ENCODE results near the gene PDE4D. TPM values are rescaled to one million over a fixed set of nuclear protein-coding genes. Genes with fewer than 3 reads are reported as not detected.

Gene PDE4D
- total and polyA plus RNA-seq, 3 donors from 2014 or later = 7.8 to 13.9 (median 8.7) TPM

DNA sequence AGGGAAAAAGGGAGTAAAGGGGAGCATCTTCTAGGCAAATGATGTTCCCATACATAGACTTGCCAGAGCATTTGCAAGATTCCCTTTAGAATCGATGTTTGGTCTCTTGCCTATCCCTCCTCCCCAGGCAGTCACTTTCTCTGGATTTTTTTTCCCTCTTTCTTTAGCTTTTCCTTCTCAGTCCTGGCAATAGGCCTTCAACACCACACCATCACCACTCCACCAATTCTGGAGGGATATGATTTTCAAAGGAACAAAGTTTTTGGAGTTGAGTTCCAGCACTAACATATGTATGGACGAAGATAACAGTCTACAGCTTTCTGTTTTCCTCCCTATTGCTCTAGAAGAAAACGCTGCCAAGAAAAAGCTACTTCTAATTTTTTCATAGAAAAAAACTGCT is 377.4 kb downstream of the PDE4D start:
- Histone ChIP-seq H3K9me3 (no peaks in the 10 kb centered on the region), H3K27ac (no peak overlapping the region), H3K4me1 (no peaks in the 10 kb centered on the region), H3K36me3 (ENCODE audit: low read depth, missing control alignments) (no peaks in the 10 kb centered on the region), H3K27me3 (no peaks in the 10 kb centered on the region), H3K4me3 (no peak overlapping the region)
- TF ChIP-seq POLR2A (IDR thresholded peaks at IDR 0.05) = no peak
- TF ChIP-seq, protein P1, sequence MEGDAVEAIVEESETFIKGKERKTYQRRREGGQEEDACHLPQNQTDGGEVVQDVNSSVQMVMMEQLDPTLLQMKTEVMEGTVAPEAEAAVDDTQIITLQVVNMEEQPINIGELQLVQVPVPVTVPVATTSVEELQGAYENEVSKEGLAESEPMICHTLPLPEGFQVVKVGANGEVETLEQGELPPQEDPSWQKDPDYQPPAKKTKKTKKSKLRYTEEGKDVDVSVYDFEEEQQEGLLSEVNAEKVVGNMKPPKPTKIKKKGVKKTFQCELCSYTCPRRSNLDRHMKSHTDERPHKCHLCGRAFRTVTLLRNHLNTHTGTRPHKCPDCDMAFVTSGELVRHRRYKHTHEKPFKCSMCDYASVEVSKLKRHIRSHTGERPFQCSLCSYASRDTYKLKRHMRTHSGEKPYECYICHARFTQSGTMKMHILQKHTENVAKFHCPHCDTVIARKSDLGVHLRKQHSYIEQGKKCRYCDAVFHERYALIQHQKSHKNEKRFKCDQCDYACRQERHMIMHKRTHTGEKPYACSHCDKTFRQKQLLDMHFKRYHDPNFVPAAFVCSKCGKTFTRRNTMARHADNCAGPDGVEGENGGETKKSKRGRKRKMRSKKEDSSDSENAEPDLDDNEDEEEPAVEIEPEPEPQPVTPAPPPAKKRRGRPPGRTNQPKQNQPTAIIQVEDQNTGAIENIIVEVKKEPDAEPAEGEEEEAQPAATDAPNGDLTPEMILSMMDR (IDR thresholded peaks at IDR 0.05) = no peak
- no peak for DNase-seq
- intact Hi-C loops (cut with DNase I; ENCODE audit: low total_unique reads) = no loop called here
- 87 to 90% methylated on average over 3 of the region's 3 CpGs for WGBS, 2 donors

DNA sequence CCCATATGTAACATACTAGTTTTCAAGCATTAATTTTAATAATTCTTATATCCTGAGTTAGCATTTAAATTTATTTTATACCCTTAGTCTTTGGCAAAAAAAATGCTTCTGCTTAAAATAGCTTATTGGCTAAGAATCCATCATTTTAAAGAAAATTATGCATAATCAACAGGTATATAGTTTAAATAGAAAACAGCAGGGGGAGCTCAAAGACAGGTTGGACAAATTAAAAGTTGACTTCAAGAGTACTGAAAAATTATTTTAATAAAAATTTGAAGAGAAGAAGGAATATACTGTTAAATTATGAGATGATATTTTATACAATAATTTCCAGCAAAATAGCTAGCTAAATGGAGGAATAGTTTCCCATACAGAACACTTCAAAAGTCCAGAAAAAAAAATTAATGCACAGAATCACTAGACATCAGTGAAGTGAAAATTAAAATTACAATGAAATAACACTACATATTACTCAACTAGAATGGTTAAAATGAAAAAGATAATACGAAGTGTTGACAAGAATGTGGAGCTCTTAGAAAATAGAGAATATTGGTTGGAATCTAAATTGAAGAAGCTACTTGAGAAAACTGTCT is 387.1 kb downstream of the PDE4D start:
- Histone ChIP-seq H3K27me3 (no peaks in the 10 kb centered on the region), H3K36me3 (ENCODE audit: low read depth, missing control alignments) (no peaks in the 10 kb centered on the region), H3K4me1 (no peaks in the 10 kb centered on the region), H3K9me3 (no peaks in the 10 kb centered on the region), H3K27ac (no peak overlapping the region), H3K4me3 (no peak overlapping the region)
- intact Hi-C loops (cut with DNase I; ENCODE audit: low total_unique reads) = loop anchor here (10.0 kb wide), 1 partner anchor 168 kb away; no protein-coding TSS in a partner anchor
- no peak for TF ChIP-seq POLR2A (IDR thresholded peaks at IDR 0.05)
- TF ChIP-seq, protein P1 (IDR thresholded peaks at IDR 0.05) = peak in 2 of 3 experiments; percentile 22 to 50
- no peak for DNase-seq
- WGBS, 2 donors = 63 to 75% methylated on average over 1 of the region's 1 CpG

- no peaks in the 10 kb centered on the region for H3K9me3 ChIP-seq
- intact Hi-C loops (cut with DNase I; ENCODE audit: low total_unique reads) = loop anchor here (10.0 kb wide), 1 partner anchor 171 kb away; no protein-coding TSS in a partner anchor
- H3K36me3 ChIP-seq (ENCODE audit: low read depth, missing control alignments) = no peaks in the 10 kb centered on the region
- H3K27me3 ChIP-seq = no peaks in the 10 kb centered on the region
- no peaks in the 10 kb centered on the region for H3K4me1 ChIP-seq
- no peak for TF ChIP-seq POLR2A (IDR thresholded peaks at IDR 0.05)
- TF ChIP-seq, protein P1 (IDR thresholded peaks at IDR 0.05) = no peak
- no peak for DNase-seq
- no peak overlapping the region for H3K4me3 ChIP-seq
- H3K27ac ChIP-seq = no peak overlapping the region
Observed at GRCh38 chr5:59504043-59504442, 389.5 kb downstream of the PDE4D start.

DNA sequence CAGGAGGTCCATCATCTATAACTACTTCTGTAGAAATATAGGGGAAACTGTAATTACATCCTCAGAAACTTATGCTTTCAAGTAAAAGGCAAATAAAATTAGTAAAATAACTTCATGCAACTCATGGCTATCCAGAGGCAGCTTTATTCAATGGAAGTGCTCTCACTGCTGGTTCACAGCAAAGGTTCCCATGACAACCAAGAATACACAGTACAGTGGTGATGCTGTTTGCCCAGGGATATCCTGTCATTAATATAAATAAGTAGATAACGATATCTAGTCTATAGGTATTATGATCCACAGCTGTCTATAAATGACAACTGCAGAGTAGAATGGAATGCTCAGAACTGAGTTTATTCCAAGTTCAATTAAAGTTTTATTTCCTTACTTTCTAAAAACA is 390.3 kb downstream of the PDE4D start:
- 79% methylated on average over 1 of the region's 1 CpG for WGBS, 2 donors
- Histone ChIP-seq H3K27me3 (no peaks in the 10 kb centered on the region), H3K4me3 (no peak overlapping the region), H3K4me1 (no peaks in the 10 kb centered on the region), H3K36me3 (ENCODE audit: low read depth, missing control alignments) (no peaks in the 10 kb centered on the region), H3K9me3 (no peaks in the 10 kb centered on the region), H3K27ac (no peak overlapping the region)
- no peak for DNase-seq
- intact Hi-C loops (cut with DNase I; ENCODE audit: low total_unique reads) = loop anchor here (10.0 kb wide), 1 partner anchor 172 kb away; no protein-coding TSS in a partner anchor
- TF ChIP-seq, protein P1 (IDR thresholded peaks at IDR 0.05) = no peak
- no peak for TF ChIP-seq POLR2A (IDR thresholded peaks at IDR 0.05)

GRCh38 chr5:59501316-59501715 is 392.2 kb downstream of the PDE4D start:
- Histone ChIP-seq H3K4me3 (no peak overlapping the region), H3K4me1 (no peaks in the 10 kb centered on the region), H3K9me3 (no peaks in the 10 kb centered on the region), H3K36me3 (ENCODE audit: low read depth, missing control alignments) (no peaks in the 10 kb centered on the region), H3K27me3 (no peaks in the 10 kb centered on the region), H3K27ac (no peak overlapping the region)
- DNase-seq = no peak
- no peak for TF ChIP-seq POLR2A (IDR thresholded peaks at IDR 0.05)
- TF ChIP-seq, protein P1 (IDR thresholded peaks at IDR 0.05) = no peak
- 71% methylated on average over 1 of the region's 1 CpG for WGBS, 2 donors
- intact Hi-C loops (cut with DNase I; ENCODE audit: low total_unique reads) = loop anchor here (10.0 kb wide), 1 partner anchor 173 kb away; no protein-coding TSS in a partner anchor
